Measurements from ENCODE around the gene CAPN5.

DNA sequence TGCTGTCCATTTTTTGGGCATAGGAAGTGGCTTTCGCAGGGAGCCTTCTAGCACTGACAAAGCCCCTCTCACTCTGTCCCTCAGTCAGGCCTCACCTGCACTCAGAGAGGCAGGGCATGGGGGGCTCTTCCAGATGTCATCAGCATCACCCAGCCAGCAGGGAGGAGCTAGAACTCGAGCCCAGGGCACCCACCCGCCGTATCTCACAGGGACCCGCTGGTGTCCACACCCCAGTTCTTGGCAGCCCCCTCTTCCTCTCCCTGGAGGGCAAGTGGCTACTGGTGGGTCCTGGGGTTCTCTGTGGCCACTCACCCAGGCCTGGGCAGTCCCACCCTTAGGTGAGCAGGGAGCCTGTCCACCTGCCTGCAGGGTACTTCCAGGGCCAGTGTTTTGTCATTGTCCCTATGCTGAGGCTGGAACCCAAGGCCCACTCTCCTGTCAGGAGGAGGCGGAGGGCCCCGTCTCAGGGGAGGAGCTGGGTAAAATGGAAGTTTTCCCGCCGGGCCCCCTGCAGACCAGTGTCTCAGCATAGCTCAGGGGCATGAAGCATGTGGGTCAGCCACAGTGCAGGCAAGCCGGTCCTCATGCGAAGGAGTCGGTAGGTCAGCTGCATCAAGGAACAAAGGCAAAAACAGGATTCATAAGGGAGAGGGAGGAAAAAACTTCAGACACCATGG, 83.1 kb downstream of the CAPN5 start:
- TF ChIP-seq, protein P1, sequence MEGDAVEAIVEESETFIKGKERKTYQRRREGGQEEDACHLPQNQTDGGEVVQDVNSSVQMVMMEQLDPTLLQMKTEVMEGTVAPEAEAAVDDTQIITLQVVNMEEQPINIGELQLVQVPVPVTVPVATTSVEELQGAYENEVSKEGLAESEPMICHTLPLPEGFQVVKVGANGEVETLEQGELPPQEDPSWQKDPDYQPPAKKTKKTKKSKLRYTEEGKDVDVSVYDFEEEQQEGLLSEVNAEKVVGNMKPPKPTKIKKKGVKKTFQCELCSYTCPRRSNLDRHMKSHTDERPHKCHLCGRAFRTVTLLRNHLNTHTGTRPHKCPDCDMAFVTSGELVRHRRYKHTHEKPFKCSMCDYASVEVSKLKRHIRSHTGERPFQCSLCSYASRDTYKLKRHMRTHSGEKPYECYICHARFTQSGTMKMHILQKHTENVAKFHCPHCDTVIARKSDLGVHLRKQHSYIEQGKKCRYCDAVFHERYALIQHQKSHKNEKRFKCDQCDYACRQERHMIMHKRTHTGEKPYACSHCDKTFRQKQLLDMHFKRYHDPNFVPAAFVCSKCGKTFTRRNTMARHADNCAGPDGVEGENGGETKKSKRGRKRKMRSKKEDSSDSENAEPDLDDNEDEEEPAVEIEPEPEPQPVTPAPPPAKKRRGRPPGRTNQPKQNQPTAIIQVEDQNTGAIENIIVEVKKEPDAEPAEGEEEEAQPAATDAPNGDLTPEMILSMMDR (conservative IDR thresholded peaks at IDR 0.05 in 1 of 2, IDR thresholded peaks at IDR 0.05 in 1 of 2; ENCODE audit: low read depth in 1 of 2, low read length in 2 of 2), result no peak
- TF ChIP-seq EZH2 (IDR thresholded peaks at IDR 0.05; ENCODE audit: low read length, missing control alignments), result no peak

All from fibroblast of lung (primary cell).